ENCODE measurements around the gene CSTF3.

The CSTF3 gene

GRCh38 chr11:33045551-33046255 lies 115.6 kb downstream of the CSTF3 start:
- DNase-seq (ENCODE audit: low spot score), result no peak
- in situ Hi-C loops (cut with MboI; ENCODE audit: low pct_unique_long_range_greater_than_20kb, low sequenced_read_pairs, unreplicated experiment), result no loop called here
- TF ChIP-seq CTCF (IDR thresholded peaks at IDR 0.05; ENCODE audit: extremely low read depth, insufficient read depth, missing control alignments), result no peak

DNA sequence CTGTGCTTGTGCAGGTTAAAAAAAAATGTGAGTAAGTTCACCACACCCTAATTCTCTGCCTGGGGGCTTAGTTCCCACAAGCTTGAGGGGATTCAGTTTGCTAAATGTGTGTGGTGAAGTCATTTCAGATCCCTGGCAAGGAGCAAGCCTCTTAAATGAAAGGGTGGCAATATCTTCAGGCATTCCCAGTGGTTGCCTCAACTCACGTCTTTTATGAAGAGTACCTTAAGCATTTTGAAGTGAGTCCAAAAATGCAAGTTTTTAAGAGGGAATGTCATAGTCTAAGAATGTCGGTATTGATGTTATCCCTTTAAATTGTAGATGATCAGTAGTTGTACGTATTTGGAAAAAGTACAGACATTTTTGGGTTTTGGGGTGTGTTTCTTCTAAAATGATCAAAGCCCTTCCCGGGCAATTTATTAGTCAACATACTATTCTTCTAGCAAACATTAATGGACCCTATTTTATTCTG lies 117.0 kb downstream of the CSTF3 start:
- DNase-seq (ENCODE audit: low spot score), result no peak
- no peak for TF ChIP-seq CTCF (IDR thresholded peaks at IDR 0.05; ENCODE audit: extremely low read depth, insufficient read depth, missing control alignments)
- in situ Hi-C loops (cut with MboI; ENCODE audit: low pct_unique_long_range_greater_than_20kb, low sequenced_read_pairs, unreplicated experiment), result no loop called here

DNA sequence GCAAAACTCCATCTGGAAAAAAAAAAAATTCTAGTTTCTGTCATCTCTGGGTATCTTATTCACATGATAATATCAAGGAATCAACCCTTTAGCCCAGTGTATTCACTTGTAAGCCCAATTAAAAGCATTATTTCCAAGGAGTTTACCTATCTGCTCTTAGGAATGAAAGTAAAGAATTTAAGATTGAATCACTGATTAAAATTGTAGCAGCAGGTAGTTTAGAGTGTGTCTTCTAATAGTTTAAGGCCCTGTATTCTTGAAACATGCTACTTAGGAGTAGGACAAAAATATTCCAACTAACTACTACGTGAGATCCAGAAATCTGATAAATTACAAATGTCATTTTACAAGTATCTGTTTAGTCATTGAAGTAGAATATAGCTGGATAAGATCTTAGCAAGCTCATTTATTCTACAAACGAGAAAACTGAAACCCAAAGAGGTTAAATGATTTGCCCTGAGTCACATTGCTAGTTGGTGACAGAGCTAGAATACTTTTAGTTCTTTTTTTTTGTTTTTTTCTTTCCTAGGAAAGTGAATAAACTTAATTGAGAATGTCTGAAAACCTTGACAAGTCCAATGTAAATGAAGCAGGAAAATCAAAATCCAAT lies 118.0 kb downstream of the CSTF3 start:
- no peak for TF ChIP-seq CTCF (IDR thresholded peaks at IDR 0.05; ENCODE audit: extremely low read depth, insufficient read depth, missing control alignments)
- in situ Hi-C loops (cut with MboI; ENCODE audit: low pct_unique_long_range_greater_than_20kb, low sequenced_read_pairs, unreplicated experiment), result no loop called here
- DNase-seq (ENCODE audit: low spot score), result no peak

GRCh38 chr11:33040862-33041453 lies 120.3 kb downstream of the CSTF3 start:
- no peak for TF ChIP-seq CTCF (IDR thresholded peaks at IDR 0.05; ENCODE audit: extremely low read depth, insufficient read depth, missing control alignments)
- in situ Hi-C loops (cut with MboI; ENCODE audit: low pct_unique_long_range_greater_than_20kb, low sequenced_read_pairs, unreplicated experiment), result no loop called here
- DNase-seq (ENCODE audit: low spot score), result peak; percentile 31

DNA sequence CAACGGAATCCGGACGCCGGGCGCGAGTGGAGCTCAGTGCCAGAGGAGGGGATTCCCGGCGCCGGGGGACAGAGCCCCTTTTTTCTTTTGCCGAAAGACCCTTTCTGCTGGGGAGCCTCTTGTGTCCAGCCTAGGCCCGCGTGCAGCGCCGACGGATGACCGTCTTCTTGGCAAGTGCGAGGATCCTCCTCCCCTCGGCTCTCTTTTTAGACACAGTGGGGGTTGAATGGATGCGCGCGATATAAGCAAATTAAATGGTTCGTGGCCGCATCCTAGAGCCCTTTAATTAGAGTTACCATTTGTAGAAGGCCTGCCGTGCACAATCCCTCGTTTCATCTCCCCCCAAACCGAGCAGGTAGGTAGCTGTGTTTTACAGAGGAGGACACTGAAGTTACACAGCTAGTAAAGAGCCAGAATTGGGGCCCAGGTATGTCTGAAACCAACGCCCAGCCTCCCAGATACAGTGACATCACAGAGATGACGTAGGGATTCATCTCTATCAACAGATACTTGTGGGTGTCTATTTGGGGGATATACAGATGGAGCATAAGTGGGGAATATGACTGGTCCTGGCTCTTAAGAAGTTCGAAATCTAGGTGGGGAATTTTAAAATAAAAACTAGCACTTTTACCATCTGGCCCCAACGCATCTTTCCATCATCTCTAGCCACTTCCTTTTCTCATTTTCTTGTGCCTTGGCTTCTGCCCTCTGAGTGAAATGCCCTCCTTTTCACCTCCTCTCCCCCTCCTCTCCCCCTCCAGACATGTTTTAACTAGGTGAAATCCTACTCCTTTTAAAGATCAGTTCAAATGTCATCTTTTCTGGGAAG lies 121.0 kb downstream of the CSTF3 start:
- TF ChIP-seq CTCF (IDR thresholded peaks at IDR 0.05; ENCODE audit: extremely low read depth, insufficient read depth, missing control alignments), result no peak
- peak; percentile 71 for DNase-seq (ENCODE audit: low spot score)
- in situ Hi-C loops (cut with MboI; ENCODE audit: low pct_unique_long_range_greater_than_20kb, low sequenced_read_pairs, unreplicated experiment), result no loop called here

Measured in GM13977 (cell line).